Measurements from ENCODE around the gene AMFR.
"Not testable (repeated sequence)": the region's sequence is repeated elsewhere in the genome, so short reads cannot be mapped to it uniquely, and the experiment has no call there.

Gene AMFR

GRCh38 chr16:56400458-56400857 lies 24.9 kb downstream of the AMFR start:
- no peak for TF ChIP-seq JUND (IDR thresholded peaks at IDR 0.05; ENCODE audit: low read depth)
- no peak for DNase-seq (ENCODE audit: low read depth in 1 of 2, low spot score in 1 of 2)
- in situ Hi-C loops (cut with HindIII; ENCODE audit: low pct_unique_long_range_greater_than_20kb, low sequenced_read_pairs) = no loop called here

GRCh38 chr16:56399486-56399885 lies 25.9 kb downstream of the AMFR start:
- in situ Hi-C loops (cut with HindIII; ENCODE audit: low pct_unique_long_range_greater_than_20kb, low sequenced_read_pairs) = no loop called here
- no peak for TF ChIP-seq JUND (IDR thresholded peaks at IDR 0.05; ENCODE audit: low read depth)
- DNase-seq (ENCODE audit: low read depth in 1 of 2, low spot score in 1 of 2) = no peak

- no peak for DNase-seq (ENCODE audit: low read depth in 1 of 2, low spot score in 1 of 2)
- no peak for TF ChIP-seq JUND (IDR thresholded peaks at IDR 0.05; ENCODE audit: low read depth)
- in situ Hi-C loops (cut with HindIII; ENCODE audit: low pct_unique_long_range_greater_than_20kb, low sequenced_read_pairs) = no loop called here
These were observed 26.3 kb downstream of the AMFR start for GRCh38 chr16:56399047-56399446.

- in situ Hi-C loops (cut with HindIII; ENCODE audit: low pct_unique_long_range_greater_than_20kb, low sequenced_read_pairs) = not testable (repeated sequence)
These were observed 28.6 kb downstream of the AMFR start for GRCh38 chr16:56396724-56397123.

GRCh38 chr16:56389554-56389953 lies 35.8 kb downstream of the AMFR start:
- DNase-seq (ENCODE audit: low read depth in 1 of 2, low spot score in 1 of 2) = no peak
- no peak for TF ChIP-seq JUND (IDR thresholded peaks at IDR 0.05; ENCODE audit: low read depth)
- in situ Hi-C loops (cut with HindIII; ENCODE audit: low pct_unique_long_range_greater_than_20kb, low sequenced_read_pairs) = no loop called here

More at GRCh38 chr16:56396724-56397123, 28.6 kb downstream of the AMFR start:
- DNase-seq (ENCODE audit: low read depth in 1 of 2, low spot score in 1 of 2) = not testable (repeated sequence)

- DNase-seq (ENCODE audit: low read depth in 1 of 2, low spot score in 1 of 2) = no peak
- in situ Hi-C loops (cut with HindIII; ENCODE audit: low pct_unique_long_range_greater_than_20kb, low sequenced_read_pairs) = no loop called here
- no peak for TF ChIP-seq JUND (IDR thresholded peaks at IDR 0.05; ENCODE audit: low read depth)
These were observed 37.1 kb downstream of the AMFR start for GRCh38 chr16:56388209-56388608.

- no peak for TF ChIP-seq JUND (IDR thresholded peaks at IDR 0.05; ENCODE audit: low read depth)
- in situ Hi-C loops (cut with HindIII; ENCODE audit: low pct_unique_long_range_greater_than_20kb, low sequenced_read_pairs) = no loop called here
- no peak for DNase-seq (ENCODE audit: low read depth in 1 of 2, low spot score in 1 of 2)
These were observed 37.9 kb downstream of the AMFR start for GRCh38 chr16:56387396-56387795.

- no peak for TF ChIP-seq JUND (IDR thresholded peaks at IDR 0.05; ENCODE audit: low read depth)
- in situ Hi-C loops (cut with HindIII; ENCODE audit: low pct_unique_long_range_greater_than_20kb, low sequenced_read_pairs) = no loop called here
- DNase-seq (ENCODE audit: low read depth in 1 of 2, low spot score in 1 of 2) = no peak
These were observed 41.1 kb downstream of the AMFR start for GRCh38 chr16:56384074-56384721.

- TF ChIP-seq JUND (IDR thresholded peaks at IDR 0.05; ENCODE audit: low read depth) = peak; percentile 93; the same call in 1 of the 2 replicates
- peak; percentile 35 to 97 for DNase-seq (ENCODE audit: low read depth in 1 of 2, low spot score in 1 of 2)
- in situ Hi-C loops (cut with HindIII; ENCODE audit: low pct_unique_long_range_greater_than_20kb, low sequenced_read_pairs) = no loop called here
These were observed 42.4 kb downstream of the AMFR start for GRCh38 chr16:56382901-56383355.

GRCh38 chr16:56382459-56382858 lies 42.9 kb downstream of the AMFR start:
- DNase-seq (ENCODE audit: low read depth in 1 of 2, low spot score in 1 of 2) = peak in 1 of 2 experiments; percentile 48
- in situ Hi-C loops (cut with HindIII; ENCODE audit: low pct_unique_long_range_greater_than_20kb, low sequenced_read_pairs) = no loop called here
- no peak for TF ChIP-seq JUND (IDR thresholded peaks at IDR 0.05; ENCODE audit: low read depth)

GRCh38 chr16:56380778-56381485 lies 44.4 kb downstream of the AMFR start:
- in situ Hi-C loops (cut with HindIII; ENCODE audit: low pct_unique_long_range_greater_than_20kb, low sequenced_read_pairs); DNase-seq (ENCODE audit: low read depth in 1 of 2, low spot score in 1 of 2): not testable (repeated sequence)

GRCh38 chr16:56379044-56379443 lies 46.3 kb downstream of the AMFR start:
- in situ Hi-C loops (cut with HindIII; ENCODE audit: low pct_unique_long_range_greater_than_20kb, low sequenced_read_pairs); DNase-seq (ENCODE audit: low read depth in 1 of 2, low spot score in 1 of 2): not testable (repeated sequence)

- in situ Hi-C loops (cut with HindIII; ENCODE audit: low pct_unique_long_range_greater_than_20kb, low sequenced_read_pairs); DNase-seq (ENCODE audit: low read depth in 1 of 2, low spot score in 1 of 2): not testable (repeated sequence)
These were observed 49.6 kb downstream of the AMFR start for GRCh38 chr16:56375792-56376191.

Data from T47D (cell line).